Keratinocyte (primary cell): ENCODE data around the gene ERAS. TPM values are rescaled to one million over a fixed set of nuclear protein-coding genes. Genes with fewer than 3 reads are reported as not detected.

ENCODE experiments used
- DNase-seq: peaks from one replicate; pipeline ENCODE4 v3.0.0-alpha.2; 2011; ENCODE audit warnings: low read depth, missing footprints, low spot score
- FAIRE-seq: peaks from 2 replicates; lab custom pipeline; 2011; peaks lifted over from hg19 to GRCh38; lab: Jason Lieb, UNC
- H2AFZ ChIP-seq: 2 replicates; pipeline ENCODE4 v1.6.0; 2012; ENCODE audit warnings: low read length, control low read depth, inconsistent platforms; ENCODE audit not compliant: control insufficient read depth
- H3K27ac ChIP-seq: 2 replicates; pipeline ENCODE4 v1.5.1; 2011; ENCODE audit warnings: low read length; ENCODE audit not compliant: control insufficient read depth, insufficient read depth
- H3K27me3 ChIP-seq: 3 replicates; pipeline ENCODE4 v1.6.0; 2011; ENCODE audit warnings: low read length; ENCODE audit not compliant: control insufficient read depth, insufficient read depth; ENCODE audit errors: extremely low read depth
- H3K36me3 ChIP-seq, 2 experiments: 2 replicates in 1 of 2; 3 replicates in 1 of 2; pipeline ENCODE4 v1.5.1; 2011; ENCODE audit warnings: low read length in 2 of 2, mild to moderate bottlenecking in 1 of 2; ENCODE audit not compliant: control insufficient read depth in 2 of 2, insufficient read depth in 2 of 2; ENCODE audit errors: extremely low read depth in 1 of 2
- H3K4me1 ChIP-seq: 3 replicates; pipeline ENCODE4 v1.5.1; 2011; ENCODE audit warnings: low read length; ENCODE audit not compliant: control insufficient read depth, insufficient read depth; ENCODE audit errors: extremely low read depth
- H3K4me2 ChIP-seq: 3 replicates; pipeline ENCODE4 v1.6.0; 2011; ENCODE audit warnings: low read depth, low read length; ENCODE audit not compliant: control insufficient read depth, insufficient read depth; ENCODE audit errors: extremely low read depth
- H3K4me3 ChIP-seq, 3 experiments: fragments of 200-600 bp in 1 of 3; sonication (generic) in 1 of 3; 2 replicates in 2 of 3; 3 replicates in 1 of 3; pipeline ENCODE4 v1.5.1; 2011 to 2016; ENCODE audit warnings: low read length in 3 of 3, mild to moderate bottlenecking in 3 of 3, control low read depth in 2 of 3, inconsistent platforms in 1 of 3, low read depth in 1 of 3, mixed read lengths in 1 of 3, mixed run types in 1 of 3, moderate library complexity in 1 of 3; ENCODE audit not compliant: control insufficient read depth in 2 of 3, insufficient read depth in 2 of 3; ENCODE audit errors: extremely low read depth in 1 of 3
- H3K79me2 ChIP-seq: 2 replicates; pipeline ENCODE4 v1.6.0; 2012; ENCODE audit warnings: low read length; ENCODE audit not compliant: control insufficient read depth, insufficient read depth
- H3K9ac ChIP-seq: 3 replicates; pipeline ENCODE4 v1.6.0; 2011; ENCODE audit warnings: low read length; ENCODE audit not compliant: control insufficient read depth, insufficient read depth; ENCODE audit errors: extremely low read depth
- H3K9me1 ChIP-seq: 3 replicates; pipeline ENCODE4 v1.6.0; 2011; ENCODE audit warnings: low read length; ENCODE audit not compliant: control insufficient read depth, insufficient read depth; ENCODE audit errors: extremely low read depth
- H3K9me3 ChIP-seq: 2 replicates; pipeline ENCODE4 v1.5.1; 2012; ENCODE audit warnings: low read depth, low read length; ENCODE audit not compliant: control insufficient read depth
- H4K20me1 ChIP-seq: 3 replicates; pipeline ENCODE4 v1.6.0; 2011; ENCODE audit warnings: low read length; ENCODE audit not compliant: control insufficient read depth, insufficient read depth; ENCODE audit errors: extremely low read depth
- EZH2 ChIP-seq: IDR thresholded peaks from one replicate; pipeline ENCODE4 v1.6.1; 2012; ENCODE audit warnings: inconsistent platforms, mild to moderate bottlenecking, low read length, moderate library complexity
- dilution Hi-C: fragments of 300-500 bp; cut with MboI; formaldehyde crosslinking; loops from one replicate; pipeline ENCODE4 v1.7.0; 2020; ENCODE audit warnings: low sequenced_read_pairs; ENCODE audit not compliant: extremely low pct_ligation_motif_present
- polyA plus RNA-seq, 5 experiments: library from polyadenylated mRNA; depleted of rRNA in 3 of 5; stranded (reverse) in 3 of 5; stranded (forward) in 1 of 5; unstranded in 1 of 5; fragments of >200 nt; gene quantifications; 1 replicate in 1 of 5; 2 replicates in 3 of 5; 3 replicates in 1 of 5; pipeline versions ENCODE4 v1.2.1 to v1.2.3, GENCODE V29; 2011 to 2012; ENCODE audit warnings: missing spikeins in 2 of 5, low read depth in 1 of 5, low replicate concordance in 1 of 5
- TF ChIP-seq, protein P1 (sequence below), 3 experiments: IDR thresholded peaks in 1 of 3; conservative IDR thresholded peaks in 1 of 3; optimal IDR thresholded peaks in 1 of 3; 2 replicates in 2 of 3; 3 replicates in 1 of 3; pipeline versions ENCODE3 to v1.5.1; 2011; ENCODE audit warnings: low read length in 3 of 3, mild to moderate bottlenecking in 3 of 3, moderate library complexity in 2 of 3, control low read depth in 1 of 3, inconsistent platforms in 1 of 3; ENCODE audit not compliant: insufficient read depth in 2 of 3; ENCODE audit errors: extremely low read depth in 1 of 3

Gene ERAS
- polyA plus RNA-seq, 1 donor (not counting 4 experiments of a cell fraction or from before 2014, with no cell fraction given), result not detected

DNA sequence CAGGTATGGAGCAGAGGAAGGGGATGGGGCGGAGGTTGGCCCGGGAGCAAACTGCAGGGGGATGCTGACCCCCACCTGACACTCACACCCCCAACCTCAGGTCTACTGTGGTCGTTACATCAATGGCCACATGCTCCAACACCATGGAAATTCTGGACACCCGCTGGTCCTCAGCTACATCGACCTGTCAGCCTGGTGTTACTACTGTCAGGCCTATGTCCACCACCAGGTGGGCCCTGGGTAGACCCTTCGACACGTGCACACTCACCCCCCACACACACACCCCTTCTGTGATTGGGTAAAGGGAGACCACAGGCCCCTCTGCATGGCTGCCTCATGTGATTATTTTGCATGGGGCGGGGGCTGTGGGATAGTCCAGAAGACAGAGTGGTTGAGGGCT, 2.2 kb upstream of the ERAS start:
- TF ChIP-seq, protein P1, sequence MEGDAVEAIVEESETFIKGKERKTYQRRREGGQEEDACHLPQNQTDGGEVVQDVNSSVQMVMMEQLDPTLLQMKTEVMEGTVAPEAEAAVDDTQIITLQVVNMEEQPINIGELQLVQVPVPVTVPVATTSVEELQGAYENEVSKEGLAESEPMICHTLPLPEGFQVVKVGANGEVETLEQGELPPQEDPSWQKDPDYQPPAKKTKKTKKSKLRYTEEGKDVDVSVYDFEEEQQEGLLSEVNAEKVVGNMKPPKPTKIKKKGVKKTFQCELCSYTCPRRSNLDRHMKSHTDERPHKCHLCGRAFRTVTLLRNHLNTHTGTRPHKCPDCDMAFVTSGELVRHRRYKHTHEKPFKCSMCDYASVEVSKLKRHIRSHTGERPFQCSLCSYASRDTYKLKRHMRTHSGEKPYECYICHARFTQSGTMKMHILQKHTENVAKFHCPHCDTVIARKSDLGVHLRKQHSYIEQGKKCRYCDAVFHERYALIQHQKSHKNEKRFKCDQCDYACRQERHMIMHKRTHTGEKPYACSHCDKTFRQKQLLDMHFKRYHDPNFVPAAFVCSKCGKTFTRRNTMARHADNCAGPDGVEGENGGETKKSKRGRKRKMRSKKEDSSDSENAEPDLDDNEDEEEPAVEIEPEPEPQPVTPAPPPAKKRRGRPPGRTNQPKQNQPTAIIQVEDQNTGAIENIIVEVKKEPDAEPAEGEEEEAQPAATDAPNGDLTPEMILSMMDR (optimal IDR thresholded peaks at IDR 0.05 in 1 of 3, IDR thresholded peaks at IDR 0.05 in 1 of 3, conservative IDR thresholded peaks at IDR 0.05 in 1 of 3; ENCODE audit: extremely low read depth in 1 of 3, insufficient read depth in 2 of 3, low read length in 3 of 3), result no peak
- TF ChIP-seq EZH2, result no peak
- H2AFZ ChIP-seq, result no peak overlapping the region
- no peak overlapping the region for H3K27ac ChIP-seq
- H3K4me1 ChIP-seq, result no peaks in the 10 kb centered on the region
- no peak overlapping the region for H3K4me3 ChIP-seq
- no peaks in the 10 kb centered on the region for H3K79me2 ChIP-seq
- H3K36me3 ChIP-seq, result no peaks in the 10 kb centered on the region
- no peaks in the 10 kb centered on the region for H3K9me1 ChIP-seq
- FAIRE-seq, result no peak
- H3K27me3 ChIP-seq, result no peaks in the 10 kb centered on the region
- H4K20me1 ChIP-seq, result no peaks in the 10 kb centered on the region
- dilution Hi-C loops, result no loop called here
- no peak for DNase-seq
- no peak overlapping the region for H3K9ac ChIP-seq
- no peak overlapping the region for H3K4me2 ChIP-seq
- no peaks in the 10 kb centered on the region for H3K9me3 ChIP-seq

DNA sequence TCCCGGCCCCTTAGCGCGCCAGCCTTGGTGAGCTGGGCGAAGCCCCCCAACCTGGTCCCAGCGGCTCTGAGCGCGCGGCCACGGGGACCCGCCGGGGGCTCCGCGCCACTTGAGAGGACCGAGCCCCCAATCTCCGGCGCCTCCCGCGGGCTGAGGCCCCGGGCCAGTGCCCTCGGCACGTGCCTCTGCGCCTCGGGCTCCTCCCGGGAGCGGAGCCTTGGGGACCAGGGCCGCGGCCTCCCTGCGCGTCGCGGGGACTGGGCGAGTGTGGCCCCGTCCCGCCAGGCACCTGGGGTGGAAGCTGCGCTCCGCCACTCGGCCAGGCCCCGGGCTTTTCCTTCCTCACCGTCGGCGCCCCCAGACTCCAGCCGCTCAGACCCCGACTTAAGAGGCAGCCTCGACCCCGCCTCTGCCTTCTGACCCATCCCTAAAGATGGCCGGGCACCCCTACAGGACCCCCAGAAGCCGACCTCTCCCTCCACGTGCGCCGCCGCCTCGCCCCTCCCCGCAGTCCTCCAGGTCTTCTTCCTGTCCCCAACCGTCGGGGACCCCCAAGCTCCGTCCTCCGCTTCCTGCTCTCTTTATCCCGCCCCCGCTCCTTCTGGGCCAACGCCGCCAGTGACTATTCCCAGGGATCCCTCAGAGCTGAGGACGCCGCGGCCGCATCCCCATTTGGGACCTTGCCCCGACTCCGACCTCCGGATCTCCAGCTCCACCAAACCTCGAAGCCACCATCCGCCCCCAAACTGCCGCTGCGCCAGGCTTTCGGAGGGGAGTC, 752 bp downstream of the ERAS start:
- no peak overlapping the region for H3K9ac ChIP-seq
- dilution Hi-C loops, result no loop called here
- TF ChIP-seq, protein P1 (optimal IDR thresholded peaks at IDR 0.05 in 1 of 3, IDR thresholded peaks at IDR 0.05 in 1 of 3, conservative IDR thresholded peaks at IDR 0.05 in 1 of 3; ENCODE audit: extremely low read depth in 1 of 3, insufficient read depth in 2 of 3, low read length in 3 of 3), result no peak
- no peak for TF ChIP-seq EZH2
- no peaks in the 10 kb centered on the region for H3K79me2 ChIP-seq
- H4K20me1 ChIP-seq, result no peaks in the 10 kb centered on the region
- no peaks in the 10 kb centered on the region for H3K9me1 ChIP-seq
- peaks cover 6% of the 10 kb centered on the region for H3K27me3 ChIP-seq
- H3K36me3 ChIP-seq, result no peaks in the 10 kb centered on the region
- no peaks in the 10 kb centered on the region for H3K4me1 ChIP-seq
- DNase-seq (no peak), FAIRE-seq (no peak)
- no peak overlapping the region for H3K4me3 ChIP-seq
- no peak overlapping the region for H2AFZ ChIP-seq
- H3K4me2 ChIP-seq, result no peak overlapping the region
- H3K27ac ChIP-seq, result no peak overlapping the region
- no peaks in the 10 kb centered on the region for H3K9me3 ChIP-seq
